Measurements from ENCODE around the gene MYH9.

DNA sequence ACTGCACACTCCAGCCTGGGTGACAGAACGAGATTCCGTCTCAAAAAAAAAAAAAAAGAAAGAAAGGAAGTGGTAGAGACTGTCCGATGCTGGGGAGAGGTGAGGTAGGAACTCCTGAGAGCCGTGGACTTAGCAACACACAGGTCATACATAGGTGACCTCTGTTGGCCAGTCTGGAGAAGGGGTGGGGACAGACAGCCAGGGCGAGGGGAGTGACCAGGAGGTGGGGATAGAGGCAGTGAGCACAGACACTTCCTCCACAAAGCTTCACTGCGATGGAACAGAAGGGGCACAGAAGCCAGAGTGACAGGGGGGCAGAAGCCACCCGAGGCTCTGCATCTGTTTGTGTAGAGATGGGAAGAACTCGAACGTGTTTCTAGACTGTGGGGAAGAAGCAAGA, 47.1 kb downstream of the MYH9 start:
- TF ChIP-seq, protein P1, sequence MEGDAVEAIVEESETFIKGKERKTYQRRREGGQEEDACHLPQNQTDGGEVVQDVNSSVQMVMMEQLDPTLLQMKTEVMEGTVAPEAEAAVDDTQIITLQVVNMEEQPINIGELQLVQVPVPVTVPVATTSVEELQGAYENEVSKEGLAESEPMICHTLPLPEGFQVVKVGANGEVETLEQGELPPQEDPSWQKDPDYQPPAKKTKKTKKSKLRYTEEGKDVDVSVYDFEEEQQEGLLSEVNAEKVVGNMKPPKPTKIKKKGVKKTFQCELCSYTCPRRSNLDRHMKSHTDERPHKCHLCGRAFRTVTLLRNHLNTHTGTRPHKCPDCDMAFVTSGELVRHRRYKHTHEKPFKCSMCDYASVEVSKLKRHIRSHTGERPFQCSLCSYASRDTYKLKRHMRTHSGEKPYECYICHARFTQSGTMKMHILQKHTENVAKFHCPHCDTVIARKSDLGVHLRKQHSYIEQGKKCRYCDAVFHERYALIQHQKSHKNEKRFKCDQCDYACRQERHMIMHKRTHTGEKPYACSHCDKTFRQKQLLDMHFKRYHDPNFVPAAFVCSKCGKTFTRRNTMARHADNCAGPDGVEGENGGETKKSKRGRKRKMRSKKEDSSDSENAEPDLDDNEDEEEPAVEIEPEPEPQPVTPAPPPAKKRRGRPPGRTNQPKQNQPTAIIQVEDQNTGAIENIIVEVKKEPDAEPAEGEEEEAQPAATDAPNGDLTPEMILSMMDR (IDR thresholded peaks at IDR 0.05), result no peak
- TF ChIP-seq POLR2A (IDR thresholded peaks at IDR 0.05) (no peak), EP300 (IDR thresholded peaks at IDR 0.05) (no peak)
